ENCODE data around the gene COL6A5.
"Not testable (repeated sequence)": the region's sequence is repeated elsewhere in the genome, so short reads cannot be mapped to it uniquely, and the experiment has no call there.

COL6A5 gene

DNA sequence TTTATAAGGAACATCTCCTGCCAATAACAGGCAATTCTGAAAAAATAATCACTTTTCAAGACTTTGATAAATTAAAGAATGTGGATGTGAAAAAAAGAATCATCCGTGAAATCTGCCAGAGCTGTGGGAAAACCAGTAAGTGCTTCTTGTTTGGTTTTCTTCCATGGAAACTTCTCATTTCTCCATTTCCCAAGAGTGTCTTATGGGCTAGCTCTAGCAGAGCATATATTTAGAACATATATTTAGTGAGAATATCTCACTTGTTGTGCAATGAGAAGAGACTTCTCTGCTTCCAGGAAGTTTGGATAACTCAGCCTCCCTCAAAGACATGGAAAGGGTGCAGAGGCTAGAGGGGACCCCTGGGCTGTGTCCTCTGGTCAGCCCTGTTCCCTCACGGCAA, 49.9 kb downstream of the COL6A5 start:
- Histone ChIP-seq H3K9me3 (ENCODE audit: low read length) (no peaks in the 10 kb centered on the region), H3K4me3 (ENCODE audit: low read length) (no peak overlapping the region), H3K36me3 (ENCODE audit: insufficient read depth, low read length) (no peaks in the 10 kb centered on the region), H3K4me1 (ENCODE audit: insufficient read depth, low read length) (no peaks in the 10 kb centered on the region), H3K27me3 (ENCODE audit: insufficient read depth, low read length) (no peaks in the 10 kb centered on the region), H2AFZ (ENCODE audit: low read depth, low read length) (no peak overlapping the region)

DNA sequence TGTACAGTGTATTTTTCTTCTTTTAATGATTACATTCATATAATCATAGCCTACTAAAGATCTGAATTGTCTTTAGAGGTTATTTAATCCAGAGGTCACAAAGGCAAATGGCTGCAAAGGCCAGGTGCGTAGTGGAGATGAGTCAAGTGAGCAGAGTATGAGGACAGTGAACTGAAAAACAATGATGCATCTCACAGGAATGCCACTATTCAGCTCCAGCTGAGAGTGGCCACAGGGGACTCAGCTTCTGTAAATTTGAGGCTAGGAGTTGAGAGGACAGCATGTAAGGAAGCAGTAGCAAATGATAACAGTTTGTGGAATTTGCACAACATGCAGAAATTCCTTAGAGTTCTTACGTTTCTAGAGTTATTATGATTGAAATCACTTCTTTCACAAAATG, 50.4 kb downstream of the COL6A5 start:
- Histone ChIP-seq H3K4me1 (ENCODE audit: insufficient read depth, low read length) (no peaks in the 10 kb centered on the region), H3K4me3 (ENCODE audit: low read length) (no peak overlapping the region), H3K36me3 (ENCODE audit: insufficient read depth, low read length) (no peaks in the 10 kb centered on the region), H3K9me3 (ENCODE audit: low read length) (no peaks in the 10 kb centered on the region), H3K27me3 (ENCODE audit: insufficient read depth, low read length) (no peaks in the 10 kb centered on the region), H2AFZ (ENCODE audit: low read depth, low read length) (no peak overlapping the region)

DNA sequence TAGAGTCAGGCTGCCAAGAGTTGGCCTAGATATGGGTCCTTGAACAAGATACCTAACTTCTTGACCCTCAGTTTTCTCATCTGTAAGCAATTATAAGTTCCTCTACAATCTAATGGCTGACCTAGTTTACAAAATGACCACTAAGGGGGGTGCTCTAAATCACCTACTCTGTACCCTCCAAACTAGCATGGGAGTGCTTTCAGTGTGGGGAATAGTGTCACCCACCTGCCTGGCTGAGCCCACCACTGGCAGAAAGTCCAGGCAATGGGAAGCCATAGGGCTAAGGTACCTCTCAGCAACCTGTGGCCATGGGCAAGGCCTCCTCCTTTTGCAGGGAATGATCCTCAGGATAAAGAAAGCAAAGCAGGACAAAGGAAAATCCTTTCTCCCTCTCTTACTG, 58.9 kb downstream of the COL6A5 start:
- H3K4me1 ChIP-seq (ENCODE audit: insufficient read depth, low read length) = no peaks in the 10 kb centered on the region
- H2AFZ ChIP-seq (ENCODE audit: low read depth, low read length) = no peak overlapping the region
- H3K4me3 ChIP-seq (ENCODE audit: low read length) = no peak overlapping the region
- H3K27me3 ChIP-seq (ENCODE audit: insufficient read depth, low read length) = no peaks in the 10 kb centered on the region
- no peaks in the 10 kb centered on the region for H3K9me3 ChIP-seq (ENCODE audit: low read length)
- H3K36me3 ChIP-seq (ENCODE audit: insufficient read depth, low read length) = no peaks in the 10 kb centered on the region

GRCh38 chr3:130405956-130406355, 60.5 kb downstream of the COL6A5 start:
- H3K4me3 ChIP-seq (ENCODE audit: low read length) = no peak overlapping the region
- no peaks in the 10 kb centered on the region for H3K27me3 ChIP-seq (ENCODE audit: insufficient read depth, low read length)
- H2AFZ ChIP-seq (ENCODE audit: low read depth, low read length) = no peak overlapping the region
- H3K36me3 ChIP-seq (ENCODE audit: insufficient read depth, low read length) = no peaks in the 10 kb centered on the region
- H3K4me1 ChIP-seq (ENCODE audit: insufficient read depth, low read length) = no peaks in the 10 kb centered on the region
- H3K9me3 ChIP-seq (ENCODE audit: low read length) = no peaks in the 10 kb centered on the region

- H3K4me1 ChIP-seq (ENCODE audit: insufficient read depth, low read length); H2AFZ ChIP-seq (ENCODE audit: low read depth, low read length); H3K4me3 ChIP-seq (ENCODE audit: low read length); H3K9me3 ChIP-seq (ENCODE audit: low read length); H3K36me3 ChIP-seq (ENCODE audit: insufficient read depth, low read length); H3K27me3 ChIP-seq (ENCODE audit: insufficient read depth, low read length): not testable (repeated sequence)
Observed at GRCh38 chr3:130408253-130408652, 62.8 kb downstream of the COL6A5 start.

DNA sequence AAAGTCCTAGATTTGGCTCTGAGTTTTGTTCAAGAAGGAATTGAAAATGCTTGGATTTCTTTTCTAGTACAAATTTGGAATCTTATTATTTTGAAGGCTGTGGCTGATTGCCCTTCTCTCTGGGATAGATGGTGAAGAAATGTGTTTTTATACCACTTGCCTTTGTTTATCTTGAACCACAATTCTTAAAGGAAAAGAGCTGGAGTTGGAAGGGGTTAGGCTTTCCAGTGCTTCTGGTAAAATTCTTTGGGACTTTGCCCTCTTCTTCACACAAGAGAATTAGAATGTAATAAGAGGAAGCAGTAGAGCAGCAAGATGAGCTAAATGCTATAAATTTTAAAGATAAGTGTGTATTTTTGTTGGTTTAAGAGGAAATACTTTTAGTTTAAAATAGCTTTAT, 65.8 kb downstream of the COL6A5 start:
- Histone ChIP-seq H2AFZ (ENCODE audit: low read depth, low read length) (no peak overlapping the region), H3K27me3 (ENCODE audit: insufficient read depth, low read length) (no peaks in the 10 kb centered on the region), H3K9me3 (ENCODE audit: low read length) (no peaks in the 10 kb centered on the region), H3K4me1 (ENCODE audit: insufficient read depth, low read length) (no peaks in the 10 kb centered on the region), H3K36me3 (ENCODE audit: insufficient read depth, low read length) (no peaks in the 10 kb centered on the region), H3K4me3 (ENCODE audit: low read length) (no peak overlapping the region)

DNA sequence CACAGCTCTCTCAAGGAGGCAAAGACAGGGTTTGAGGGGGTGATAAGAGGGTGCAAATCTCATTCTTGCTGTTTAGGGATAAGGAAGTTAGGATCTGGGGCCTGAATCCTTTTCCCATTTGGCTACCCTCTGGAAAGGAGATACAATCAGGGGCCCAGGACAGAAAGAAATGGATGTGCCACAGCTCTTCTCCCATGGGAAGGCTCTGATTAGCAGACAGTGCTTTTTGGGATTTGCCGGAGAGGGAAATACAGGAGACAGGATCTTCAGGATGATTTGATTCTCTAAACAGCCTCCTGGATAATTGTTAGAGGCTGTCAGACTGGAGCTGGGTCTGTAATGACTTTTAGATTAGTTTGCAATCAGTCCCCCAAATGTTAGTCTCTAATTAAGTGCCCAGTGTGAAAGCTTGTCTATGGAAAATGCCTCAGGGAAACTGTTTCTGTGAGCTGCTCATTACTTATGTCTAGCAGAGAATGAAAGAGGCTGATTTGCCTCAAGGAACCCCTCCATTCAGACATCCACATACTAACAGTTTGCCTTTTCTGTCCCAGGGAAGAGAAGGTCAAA, 67.6 kb downstream of the COL6A5 start:
- Histone ChIP-seq H2AFZ (ENCODE audit: low read depth, low read length) (no peak overlapping the region), H3K27me3 (ENCODE audit: insufficient read depth, low read length) (no peaks in the 10 kb centered on the region)

GRCh38 chr3:130414457-130414856, 69.0 kb downstream of the COL6A5 start:
- H3K9me3 ChIP-seq (ENCODE audit: low read length) = no peaks in the 10 kb centered on the region

More for the DNA sequence above, 67.6 kb downstream of the COL6A5 start:
- Histone ChIP-seq H3K4me3 (ENCODE audit: low read length) (no peak overlapping the region), H3K9me3 (ENCODE audit: low read length) (no peaks in the 10 kb centered on the region), H3K36me3 (ENCODE audit: insufficient read depth, low read length) (no peaks in the 10 kb centered on the region), H3K4me1 (ENCODE audit: insufficient read depth, low read length) (no peaks in the 10 kb centered on the region)

GRCh38 chr3:130420466-130420865, 75.0 kb downstream of the COL6A5 start:
- H3K4me1 ChIP-seq (ENCODE audit: insufficient read depth, low read length) = no peaks in the 10 kb centered on the region
- H3K36me3 ChIP-seq (ENCODE audit: insufficient read depth, low read length) = no peaks in the 10 kb centered on the region
- H2AFZ ChIP-seq (ENCODE audit: low read depth, low read length) = no peak overlapping the region
- H3K9me3 ChIP-seq (ENCODE audit: low read length) = no peaks in the 10 kb centered on the region
- no peak overlapping the region for H3K4me3 ChIP-seq (ENCODE audit: low read length)
- no peaks in the 10 kb centered on the region for H3K27me3 ChIP-seq (ENCODE audit: insufficient read depth, low read length)

More at GRCh38 chr3:130414457-130414856, 69.0 kb downstream of the COL6A5 start:
- Histone ChIP-seq H3K4me3 (ENCODE audit: low read length) (no peak overlapping the region), H3K36me3 (ENCODE audit: insufficient read depth, low read length) (no peaks in the 10 kb centered on the region), H2AFZ (ENCODE audit: low read depth, low read length) (no peak overlapping the region), H3K27me3 (ENCODE audit: insufficient read depth, low read length) (no peaks in the 10 kb centered on the region), H3K4me1 (ENCODE audit: insufficient read depth, low read length) (no peaks in the 10 kb centered on the region)

DNA sequence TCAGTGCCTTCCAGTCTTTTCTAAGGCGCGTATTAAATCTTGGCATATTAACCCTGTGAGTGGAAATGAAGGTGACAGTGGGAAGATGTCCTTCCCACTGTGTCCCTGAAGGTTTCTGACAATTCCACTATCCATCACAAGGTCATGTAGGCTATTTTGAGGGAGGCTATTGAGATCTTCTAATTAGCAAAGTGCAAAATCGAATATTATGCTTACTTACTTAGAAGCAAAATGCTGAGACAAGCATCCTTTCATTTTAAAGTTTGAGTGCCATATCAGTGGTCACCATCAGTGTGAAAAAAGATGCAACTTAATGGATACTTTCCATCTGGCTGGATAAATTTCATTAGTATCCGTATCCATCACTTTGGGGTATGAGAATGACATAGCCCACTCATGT, 77.6 kb downstream of the COL6A5 start:
- H3K36me3 ChIP-seq (ENCODE audit: insufficient read depth, low read length) = no peaks in the 10 kb centered on the region
- no peaks in the 10 kb centered on the region for H3K27me3 ChIP-seq (ENCODE audit: insufficient read depth, low read length)
- H2AFZ ChIP-seq (ENCODE audit: low read depth, low read length) = no peak overlapping the region

GRCh38 chr3:130424837-130425236, 79.4 kb downstream of the COL6A5 start:
- Histone ChIP-seq H3K4me3 (ENCODE audit: low read length) (no peak overlapping the region), H3K4me1 (ENCODE audit: insufficient read depth, low read length) (no peaks in the 10 kb centered on the region), H3K27me3 (ENCODE audit: insufficient read depth, low read length) (no peaks in the 10 kb centered on the region), H3K36me3 (ENCODE audit: insufficient read depth, low read length) (no peaks in the 10 kb centered on the region), H2AFZ (ENCODE audit: low read depth, low read length) (no peak overlapping the region), H3K9me3 (ENCODE audit: low read length) (no peaks in the 10 kb centered on the region)

More for the DNA sequence above, 77.6 kb downstream of the COL6A5 start:
- H3K4me3 ChIP-seq (ENCODE audit: low read length) = no peak overlapping the region
- no peaks in the 10 kb centered on the region for H3K4me1 ChIP-seq (ENCODE audit: insufficient read depth, low read length)
- no peaks in the 10 kb centered on the region for H3K9me3 ChIP-seq (ENCODE audit: low read length)

GRCh38 chr3:130425484-130425883, 80.0 kb downstream of the COL6A5 start:
- Histone ChIP-seq H3K27me3 (ENCODE audit: insufficient read depth, low read length) (no peaks in the 10 kb centered on the region), H3K4me1 (ENCODE audit: insufficient read depth, low read length) (no peaks in the 10 kb centered on the region)

GRCh38 chr3:130426206-130426605, 80.7 kb downstream of the COL6A5 start:
- H3K27me3 ChIP-seq (ENCODE audit: insufficient read depth, low read length) = no peaks in the 10 kb centered on the region
- H3K9me3 ChIP-seq (ENCODE audit: low read length) = no peaks in the 10 kb centered on the region
- no peak overlapping the region for H2AFZ ChIP-seq (ENCODE audit: low read depth, low read length)
- no peaks in the 10 kb centered on the region for H3K4me1 ChIP-seq (ENCODE audit: insufficient read depth, low read length)
- H3K4me3 ChIP-seq (ENCODE audit: low read length) = no peak overlapping the region
- no peaks in the 10 kb centered on the region for H3K36me3 ChIP-seq (ENCODE audit: insufficient read depth, low read length)

More at GRCh38 chr3:130425484-130425883, 80.0 kb downstream of the COL6A5 start:
- H3K4me3 ChIP-seq (ENCODE audit: low read length) = no peak overlapping the region
- H3K36me3 ChIP-seq (ENCODE audit: insufficient read depth, low read length) = no peaks in the 10 kb centered on the region
- H3K9me3 ChIP-seq (ENCODE audit: low read length) = no peaks in the 10 kb centered on the region
- H2AFZ ChIP-seq (ENCODE audit: low read depth, low read length) = no peak overlapping the region

All from neuron (in vitro differentiated cells).